Loucy (cell line): ENCODE data around the gene ZC3H18.

Source experiments
- CTCF ChIP-seq: fragments of 200-600 bp; sonication (generic); conservative IDR thresholded peaks from 2 replicates; pipeline ENCODE4 v1.5.1; 2014; ENCODE audit warnings: mild to moderate bottlenecking, antibody characterized with exemption, low read length
- EZH2phosphoT487 ChIP-seq: fragments of 200-600 bp; IDR thresholded peaks from 2 replicates; pipeline ENCODE4 v1.6.1; 2018; ENCODE audit warnings: antibody characterized with exemption, mild to moderate bottlenecking, moderate library complexity, borderline replicate concordance

GRCh38 chr16:88588148-88588547 lies 17.9 kb downstream of the ZC3H18 start:
- no peak for TF ChIP-seq CTCF
- TF ChIP-seq EZH2phosphoT487: no peak
